DMS53 treated with DMSO at 0.1 percent for 48 hours (cell line): Measurements from ENCODE around the gene INPP5D.
A peak's percentile ranks its signal among the peaks of the same experiment; 100 is the strongest.
"Not testable (repeated sequence)": the region's sequence is repeated elsewhere in the genome, so short reads cannot be mapped to it uniquely, and the experiment has no call there.

ENCODE experiments used
- DNase-seq: peaks from one replicate; lab custom pipeline; 2025; ENCODE audit not compliant: unreplicated experiment; lab: John Stamatoyannopoulos, UW

The INPP5D gene

GRCh38 chr2:233052517-233052916 lies 7.6 kb upstream of the INPP5D start:
- not testable (repeated sequence) for DNase-seq

GRCh38 chr2:233053928-233054784 lies 6.0 kb upstream of the INPP5D start:
- DNase-seq: peak; percentile 3

- DNase-seq: no peak
Measured at GRCh38 chr2:233055362-233055761, 4.8 kb upstream of the INPP5D start.

- DNase-seq: no peak
Measured at GRCh38 chr2:233056961-233057605, 3.1 kb upstream of the INPP5D start.

DNA sequence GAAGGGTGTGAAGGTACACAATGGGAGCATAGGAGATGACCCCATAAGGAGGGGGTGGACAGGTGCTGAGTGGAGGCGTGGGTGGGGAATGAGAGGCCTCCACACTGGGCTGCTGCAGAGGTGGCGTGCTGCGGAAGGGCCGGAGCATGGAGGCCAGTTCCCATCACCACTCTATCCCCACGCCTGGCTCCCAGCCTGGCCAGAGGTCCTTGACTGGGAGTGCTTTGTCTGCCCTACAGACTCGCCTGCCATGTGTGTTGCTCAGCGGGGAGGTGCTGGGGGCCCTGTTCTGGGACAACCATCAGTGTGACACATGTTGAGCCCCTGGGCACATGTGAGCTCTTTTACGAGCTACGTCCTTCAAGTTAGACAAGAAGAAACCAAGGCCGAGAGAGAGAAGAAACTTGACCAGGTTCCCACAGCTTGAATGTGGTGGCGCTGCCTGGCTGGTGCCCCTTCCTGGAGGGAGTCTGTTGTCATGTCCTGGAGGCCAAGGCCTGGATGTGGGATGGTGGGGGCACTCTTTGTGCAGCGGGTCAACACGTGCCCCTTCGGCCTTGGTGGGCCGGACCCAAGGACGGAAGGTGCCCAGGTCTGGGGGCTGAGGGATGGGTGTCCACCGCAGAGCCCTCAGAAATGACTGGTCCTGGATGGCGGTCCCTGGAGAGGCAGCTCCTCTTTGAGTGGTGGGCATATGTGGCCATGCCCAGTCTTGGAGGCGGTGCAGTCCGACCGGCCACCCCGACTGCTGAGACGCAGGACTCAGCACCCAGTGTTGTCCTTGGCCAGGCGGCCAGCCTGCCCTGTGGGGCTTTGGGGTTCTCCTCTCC lies 1.2 kb upstream of the INPP5D start:
- DNase-seq: no peak

- no peak for DNase-seq
Measured at GRCh38 chr2:233059547-233059796, 670 bp upstream of the INPP5D start.

DNA sequence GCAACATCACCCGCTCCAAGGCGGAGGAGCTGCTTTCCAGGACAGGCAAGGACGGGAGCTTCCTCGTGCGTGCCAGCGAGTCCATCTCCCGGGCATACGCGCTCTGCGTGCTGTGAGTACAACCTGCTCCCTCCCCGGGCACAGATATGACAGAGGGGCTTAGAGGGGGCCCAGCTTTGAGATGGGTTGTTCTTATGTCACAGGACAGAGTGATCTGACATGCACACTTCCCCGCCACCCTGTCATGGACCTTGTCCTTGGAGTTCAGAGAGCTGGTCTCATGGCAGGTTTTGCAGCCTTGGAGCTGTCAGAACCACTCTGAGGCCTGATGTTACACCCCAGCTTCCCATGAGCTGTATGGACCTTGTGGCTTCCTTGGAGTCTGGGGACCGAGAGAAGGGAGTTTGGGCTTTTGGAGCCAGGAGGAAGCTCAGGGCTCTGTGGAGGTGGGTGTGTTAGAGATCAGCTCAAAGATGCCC lies 398 bp downstream of the INPP5D start:
- DNase-seq: no peak

- no peak for DNase-seq
Measured at GRCh38 chr2:233060980-233061590, 943 bp downstream of the INPP5D start.

GRCh38 chr2:233061591-233062450 lies 1.7 kb downstream of the INPP5D start:
- DNase-seq: no peak

GRCh38 chr2:233062451-233062850 lies 2.3 kb downstream of the INPP5D start:
- DNase-seq: no peak

GRCh38 chr2:233062946-233063268 lies 2.8 kb downstream of the INPP5D start:
- DNase-seq: no peak

DNA sequence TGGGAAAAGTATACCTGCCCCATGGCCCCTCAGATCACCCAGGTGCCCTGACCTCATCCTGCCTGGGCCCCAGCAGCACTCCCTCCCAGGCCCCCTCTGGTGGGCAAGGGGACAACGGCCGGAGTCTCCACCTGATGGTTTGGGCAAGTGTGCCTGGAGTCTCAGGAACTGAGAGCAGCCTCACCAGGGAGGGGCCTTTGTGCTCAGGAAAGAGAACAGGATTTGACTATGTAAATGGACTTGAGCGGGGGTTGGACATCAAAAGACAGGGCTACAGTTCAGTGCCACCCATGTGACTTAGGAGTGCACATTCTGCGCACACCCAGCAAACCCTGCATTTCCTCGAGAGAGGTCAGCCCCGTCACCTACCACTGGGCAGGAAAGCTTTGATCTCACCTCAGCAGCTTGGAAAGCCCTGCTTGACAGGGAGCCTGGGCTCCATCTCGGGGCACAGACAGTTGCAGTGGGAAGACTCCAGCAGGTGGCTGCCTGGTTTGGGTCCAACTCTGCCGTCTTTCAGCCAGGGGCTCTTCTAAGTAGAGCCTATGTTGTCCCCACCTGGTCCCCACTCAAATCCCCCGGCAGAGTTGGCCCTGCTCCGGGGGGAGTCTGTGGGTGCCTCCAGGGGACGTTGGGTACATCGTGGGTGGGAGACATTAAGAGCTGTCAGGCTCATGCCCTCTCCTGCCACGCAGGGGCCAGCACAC lies 3.3 kb downstream of the INPP5D start:
- DNase-seq: no peak

DNA sequence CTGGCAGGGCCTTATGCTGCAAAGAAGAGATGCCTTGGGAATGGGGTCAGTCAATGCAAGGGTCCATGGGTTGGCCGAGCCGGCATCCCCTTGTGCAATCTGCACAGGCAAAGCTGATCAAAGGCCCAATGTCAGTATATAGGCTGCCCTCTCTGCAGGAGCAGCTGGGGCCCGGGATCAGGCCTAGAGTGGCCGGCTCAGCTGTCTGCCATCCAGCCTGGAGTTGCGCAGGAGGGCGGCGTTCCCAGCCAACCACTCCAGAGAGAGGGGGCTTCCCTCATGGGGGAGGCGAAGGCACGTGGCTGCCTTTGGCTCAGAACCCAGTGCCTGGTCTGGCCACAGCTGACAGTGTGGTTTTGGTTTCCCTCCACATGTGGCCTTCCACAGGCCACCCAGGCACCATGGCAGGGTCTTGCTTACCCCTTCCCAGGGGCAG lies 3.9 kb downstream of the INPP5D start:
- no peak for DNase-seq

DNA sequence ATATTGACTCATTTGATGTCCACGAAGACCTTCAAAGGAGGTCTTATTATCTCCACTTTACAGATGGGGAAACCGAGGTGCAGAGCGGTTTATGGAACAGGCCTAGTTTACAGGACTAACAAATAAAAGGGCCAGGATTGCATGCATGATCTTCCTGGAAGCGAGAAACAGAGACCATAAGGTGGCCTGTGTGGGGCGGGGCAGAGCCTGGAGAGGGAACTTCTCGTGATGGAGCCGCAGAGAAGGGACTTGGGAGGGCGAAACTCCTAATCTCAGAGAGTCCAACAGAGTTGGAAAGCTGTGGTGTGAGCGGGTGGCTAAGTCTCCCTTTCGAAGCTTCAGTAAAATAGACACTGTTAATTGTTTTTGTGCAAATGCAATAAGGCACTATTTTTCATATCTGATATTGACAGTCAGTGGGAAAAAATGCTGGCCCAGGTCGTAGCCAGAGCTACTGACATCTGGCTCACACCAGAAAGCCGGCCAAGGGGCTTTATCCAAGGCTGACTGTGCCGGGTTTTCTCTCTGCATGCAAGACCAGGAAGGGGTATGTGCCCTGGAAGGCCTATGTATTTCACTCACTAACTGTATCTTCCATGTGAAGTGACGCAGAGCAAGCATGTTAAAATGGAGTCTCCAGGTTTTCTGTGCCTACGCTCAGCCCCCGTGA lies 4.5 kb downstream of the INPP5D start:
- DNase-seq: no peak

- DNase-seq: not testable (repeated sequence)
Measured at GRCh38 chr2:233065200-233065589, 5.1 kb downstream of the INPP5D start.

GRCh38 chr2:233065954-233066470 lies 5.9 kb downstream of the INPP5D start:
- no peak for DNase-seq

- DNase-seq: no peak
Measured at GRCh38 chr2:233068762-233069418, 8.7 kb downstream of the INPP5D start.

DNA sequence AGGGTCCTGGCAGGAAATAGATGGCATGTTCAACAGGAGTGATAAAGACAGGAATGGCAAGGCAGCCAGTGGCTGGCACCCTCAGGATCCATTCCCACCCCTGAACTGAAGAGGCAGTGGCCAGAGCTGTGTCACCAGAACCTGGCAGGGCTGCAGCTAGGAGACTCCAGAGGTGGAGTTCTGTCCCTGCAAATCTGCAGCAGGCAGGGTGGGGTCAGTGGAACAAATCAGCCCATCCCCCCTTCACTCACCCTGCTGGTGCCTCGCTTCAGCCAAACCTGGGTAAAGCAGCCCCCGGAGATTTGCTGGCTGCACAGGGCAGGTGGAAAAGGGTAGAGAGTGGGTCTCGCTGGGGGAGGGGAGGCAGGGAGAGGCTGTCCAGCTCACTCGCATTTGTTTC lies 12.7 kb downstream of the INPP5D start:
- no peak for DNase-seq

DNA sequence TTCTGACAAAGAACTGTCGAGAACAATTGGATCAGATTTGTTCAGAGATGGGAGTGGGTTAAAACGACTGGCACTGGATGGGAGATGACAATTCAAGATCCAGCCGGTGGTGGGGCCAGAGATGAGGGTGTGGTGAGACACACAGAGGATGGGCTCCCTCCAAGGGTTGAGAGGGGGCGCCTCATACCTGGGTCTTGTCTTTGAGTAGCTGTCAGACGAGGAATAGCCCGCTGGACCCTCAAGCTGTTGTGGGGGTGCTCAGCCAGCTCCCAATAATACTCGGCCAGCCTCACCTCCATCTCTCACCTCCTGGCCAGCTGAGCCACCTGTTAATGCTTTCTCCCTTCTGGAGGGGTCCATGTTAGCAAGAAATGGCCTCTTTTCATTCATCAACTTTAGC lies 14.0 kb downstream of the INPP5D start:
- no peak for DNase-seq
